AG09309 (cell line): ENCODE results near the gene GXYLT1.

ENCODE experiments used
- DNase-seq: peaks from one replicate; pipeline ENCODE4 v3.0.0-alpha.2; 2010; ENCODE audit warnings: low read depth
- H3K4me3 ChIP-seq: 2 replicates; pipeline ENCODE4 v1.5.1; 2011; ENCODE audit warnings: mild to moderate bottlenecking, low read depth, low read length, moderate library complexity; ENCODE audit not compliant: control insufficient read depth
- TF ChIP-seq, protein P1 (sequence below): IDR thresholded peaks from 2 replicates; pipeline ENCODE4 v1.5.1; 2011; ENCODE audit warnings: mild to moderate bottlenecking, low read depth, low read length, inconsistent platforms; ENCODE audit not compliant: insufficient read depth, control insufficient read depth; ENCODE audit errors: missing control alignments

The GXYLT1 gene

DNA sequence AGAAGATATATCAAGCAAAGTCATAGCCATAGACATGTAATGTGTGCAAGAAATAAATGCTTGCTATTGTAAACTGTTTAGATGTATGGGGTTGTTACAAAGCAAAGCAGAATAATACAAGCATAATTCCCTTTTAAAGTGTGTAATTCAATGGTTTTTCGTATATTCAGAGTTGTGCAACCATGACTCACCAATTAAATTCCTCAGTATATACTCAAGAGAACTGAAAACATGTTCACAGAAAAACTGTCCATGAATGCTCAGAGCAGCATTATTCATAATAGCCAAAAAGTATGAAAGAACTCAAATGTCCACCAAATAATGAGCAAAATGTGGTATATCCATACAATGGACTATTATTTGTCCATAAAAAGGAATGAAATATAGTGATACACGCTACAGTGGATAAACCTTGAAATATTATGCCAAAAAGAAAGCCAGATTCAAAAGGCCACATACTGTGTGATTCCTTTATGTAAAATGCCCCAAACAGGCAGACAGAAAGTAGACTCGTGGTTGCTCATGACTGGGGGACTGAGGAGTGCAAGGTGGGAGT, 9.3 kb downstream of the GXYLT1 start:
- TF ChIP-seq, protein P1, sequence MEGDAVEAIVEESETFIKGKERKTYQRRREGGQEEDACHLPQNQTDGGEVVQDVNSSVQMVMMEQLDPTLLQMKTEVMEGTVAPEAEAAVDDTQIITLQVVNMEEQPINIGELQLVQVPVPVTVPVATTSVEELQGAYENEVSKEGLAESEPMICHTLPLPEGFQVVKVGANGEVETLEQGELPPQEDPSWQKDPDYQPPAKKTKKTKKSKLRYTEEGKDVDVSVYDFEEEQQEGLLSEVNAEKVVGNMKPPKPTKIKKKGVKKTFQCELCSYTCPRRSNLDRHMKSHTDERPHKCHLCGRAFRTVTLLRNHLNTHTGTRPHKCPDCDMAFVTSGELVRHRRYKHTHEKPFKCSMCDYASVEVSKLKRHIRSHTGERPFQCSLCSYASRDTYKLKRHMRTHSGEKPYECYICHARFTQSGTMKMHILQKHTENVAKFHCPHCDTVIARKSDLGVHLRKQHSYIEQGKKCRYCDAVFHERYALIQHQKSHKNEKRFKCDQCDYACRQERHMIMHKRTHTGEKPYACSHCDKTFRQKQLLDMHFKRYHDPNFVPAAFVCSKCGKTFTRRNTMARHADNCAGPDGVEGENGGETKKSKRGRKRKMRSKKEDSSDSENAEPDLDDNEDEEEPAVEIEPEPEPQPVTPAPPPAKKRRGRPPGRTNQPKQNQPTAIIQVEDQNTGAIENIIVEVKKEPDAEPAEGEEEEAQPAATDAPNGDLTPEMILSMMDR = no peak
- no peak overlapping the region for H3K4me3 ChIP-seq
- no peak for DNase-seq

DNA sequence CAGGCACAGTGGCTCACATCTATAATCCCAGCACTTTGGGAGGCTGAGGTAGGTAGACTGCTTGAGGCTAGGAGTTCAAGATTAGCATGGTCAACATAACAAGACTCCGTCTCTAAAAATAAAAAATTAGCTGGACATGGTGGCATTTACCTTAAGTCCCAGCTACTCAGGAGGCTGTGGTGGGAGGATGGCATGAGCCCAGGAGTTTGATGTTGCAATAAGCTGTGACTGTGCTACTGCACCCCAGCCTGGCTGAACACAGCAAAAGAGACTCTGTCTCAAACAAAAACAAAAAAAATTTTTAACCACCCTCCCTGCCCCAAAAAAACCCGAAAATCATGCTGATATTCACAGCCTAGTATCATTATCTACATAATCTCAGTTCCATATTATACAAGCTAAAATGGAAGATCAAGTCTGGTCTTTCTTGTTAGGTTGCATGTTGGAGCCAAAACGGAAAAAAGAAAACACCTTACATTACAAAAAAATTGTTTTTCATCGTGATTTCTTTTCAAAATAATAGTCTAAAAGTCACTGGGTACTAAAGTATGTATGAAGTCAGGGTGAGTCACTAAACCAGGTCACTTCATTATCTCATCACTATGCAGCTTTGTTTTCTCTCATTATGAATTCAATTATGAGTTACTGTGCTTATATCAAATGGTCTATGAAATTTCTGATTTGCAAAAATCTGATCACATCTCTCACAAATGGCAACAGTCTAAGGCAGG, 13.8 kb downstream of the GXYLT1 start:
- TF ChIP-seq, protein P1 = no peak
- no peak for DNase-seq
- peak overlapping the region; percentile 20 for H3K4me3 ChIP-seq

DNA sequence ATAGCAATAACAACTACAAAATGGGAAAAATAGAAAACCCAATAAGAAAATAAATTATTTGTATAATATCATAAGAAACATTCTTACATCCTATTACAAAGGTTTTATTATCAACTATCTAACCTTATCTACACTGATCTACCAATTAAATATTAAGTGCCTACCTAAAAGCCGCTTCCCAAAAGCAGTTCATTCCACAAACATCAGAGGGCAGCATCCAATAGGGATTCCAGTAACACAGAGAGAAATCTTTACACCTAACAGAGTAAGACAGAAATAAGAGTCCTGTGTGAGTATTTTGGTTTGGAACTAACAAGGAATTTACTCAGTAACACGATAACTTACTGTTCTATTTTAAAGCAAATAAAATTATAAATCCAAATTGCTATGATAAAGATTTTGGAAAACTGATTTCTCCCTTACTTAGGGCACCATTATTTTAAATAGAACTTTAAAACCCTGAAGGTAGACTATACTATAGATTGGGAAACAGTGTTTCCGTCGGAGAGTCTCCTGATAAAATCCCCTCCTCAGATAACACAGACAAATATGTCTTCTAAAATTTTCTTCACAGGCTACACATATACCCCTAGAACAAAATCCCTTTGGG, 15.0 kb downstream of the GXYLT1 start:
- H3K4me3 ChIP-seq = no peak overlapping the region
- DNase-seq = no peak
- TF ChIP-seq, protein P1 = peak; percentile 80

DNA sequence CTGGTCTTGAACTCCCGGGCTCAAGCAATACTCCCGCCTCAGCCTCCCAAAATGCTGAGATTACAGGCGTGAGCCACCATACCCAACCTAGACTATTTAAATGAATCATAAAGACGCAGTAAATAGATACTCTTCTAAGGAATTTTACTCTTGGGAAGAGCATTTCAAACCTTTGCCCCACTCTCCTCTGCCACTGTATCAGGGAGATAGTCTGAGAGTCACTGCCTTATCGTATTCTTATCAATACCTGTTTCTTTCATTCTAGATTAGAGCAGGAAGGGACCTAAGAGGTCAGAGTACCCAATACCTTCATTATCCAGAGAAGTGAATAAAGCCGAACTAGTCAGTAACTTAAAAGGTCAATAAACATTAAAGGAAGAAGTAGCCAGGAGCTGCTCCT, 15.8 kb downstream of the GXYLT1 start:
- TF ChIP-seq, protein P1 = no peak
- H3K4me3 ChIP-seq = no peak overlapping the region
- no peak for DNase-seq

DNA sequence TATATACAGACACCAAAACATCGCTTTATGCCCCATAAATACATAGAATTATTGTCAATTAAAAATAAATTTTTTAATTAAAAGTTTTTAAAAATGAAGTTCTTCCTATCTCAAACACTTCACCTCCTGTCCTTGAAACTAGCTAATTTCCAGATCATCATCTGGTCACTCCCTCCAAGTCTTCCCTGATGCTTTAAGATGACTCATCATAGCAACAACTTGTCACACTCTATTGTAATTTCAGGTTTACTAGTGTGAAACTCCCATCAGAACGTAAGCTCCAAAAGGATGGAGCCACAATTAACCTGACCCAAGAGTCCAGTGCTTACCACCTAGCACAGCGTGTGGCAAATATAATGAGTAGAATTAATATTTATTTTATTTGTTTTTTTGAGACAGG, 16.3 kb downstream of the GXYLT1 start:
- TF ChIP-seq, protein P1 = no peak
- no peak overlapping the region for H3K4me3 ChIP-seq
- no peak for DNase-seq

DNA sequence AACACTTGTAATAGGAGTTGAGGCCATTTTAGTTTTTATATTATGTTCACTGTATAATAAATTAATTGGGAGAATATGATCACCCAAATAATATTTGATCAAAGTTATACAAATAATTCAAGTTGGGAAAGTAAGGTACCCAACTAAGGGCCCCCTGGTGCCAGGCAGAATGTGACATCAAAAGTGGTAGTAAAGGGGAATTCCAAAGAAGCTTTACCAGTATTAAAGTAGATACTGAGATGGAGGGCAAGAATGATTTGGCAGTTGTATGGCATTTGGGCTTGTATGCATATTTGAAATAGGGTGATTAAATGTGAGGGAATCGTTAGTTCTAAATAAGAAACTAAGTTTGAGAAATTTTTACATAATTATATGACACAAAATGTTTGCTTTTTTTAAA, 17.7 kb downstream of the GXYLT1 start:
- no peak for DNase-seq
- no peak overlapping the region for H3K4me3 ChIP-seq
- TF ChIP-seq, protein P1 = no peak
